ENCODE data around the gene EIF3L.

- TF ChIP-seq POLR2A (IDR thresholded peaks at IDR 0.05; ENCODE audit: low read depth, low read length) (no peak), TAF1 (IDR thresholded peaks at IDR 0.05; ENCODE audit: low read depth, low read length) (no peak), SPI1 (IDR thresholded peaks at IDR 0.05; ENCODE audit: low read depth, low read length) (no peak), POLR2AphosphoS5 (IDR thresholded peaks at IDR 0.05; ENCODE audit: low read depth, low read length) (no peak), POU2F2 (IDR thresholded peaks at IDR 0.05; ENCODE audit: low read depth, low read length) (no peak), PAX5 (IDR thresholded peaks at IDR 0.05; ENCODE audit: insufficient read depth, low read length, severe bottlenecking) (no peak)
Measured at GRCh38 chr22:37818409-37819104, 30.7 kb upstream of the EIF3L start.
